ENCODE measurements around the gene STX16.

Gene STX16

GRCh38 chr20:58652606-58653294 lies 1.7 kb downstream of the STX16 start:
- no peak for DNase-seq (ENCODE audit: low read depth in 2 of 2)

GRCh38 chr20:58654337-58654736 lies 3.3 kb downstream of the STX16 start:
- no peak for DNase-seq (ENCODE audit: low read depth in 2 of 2)

- no peak for DNase-seq (ENCODE audit: low read depth in 2 of 2)
Measured at GRCh38 chr20:58655328-58656107, 4.4 kb downstream of the STX16 start.

GRCh38 chr20:58656831-58657230 lies 5.7 kb downstream of the STX16 start:
- no peak for DNase-seq (ENCODE audit: low read depth in 2 of 2)

- no peak for DNase-seq (ENCODE audit: low read depth in 2 of 2)
Measured at GRCh38 chr20:58657262-58657661, 6.2 kb downstream of the STX16 start.

DNA sequence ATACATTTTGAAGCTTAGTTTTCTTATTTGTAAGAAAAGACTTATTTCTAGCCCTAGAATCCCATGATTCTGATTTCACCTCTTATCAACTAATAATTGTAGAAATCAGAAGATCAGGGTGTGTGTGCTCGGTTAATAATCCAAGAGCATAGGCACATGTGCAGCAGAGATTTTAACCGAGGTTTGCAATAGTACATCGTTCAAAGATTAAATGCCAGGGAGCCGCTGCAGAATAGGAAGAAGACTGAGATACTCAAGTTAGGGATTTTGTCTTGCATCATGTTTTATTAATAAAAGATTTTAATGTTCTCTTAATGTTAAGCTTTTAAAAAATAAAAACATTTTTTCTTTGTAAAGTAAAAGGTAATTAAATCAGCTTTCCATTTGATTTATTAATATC lies 6.9 kb downstream of the STX16 start:
- no peak for DNase-seq (ENCODE audit: low read depth in 2 of 2)

DNA sequence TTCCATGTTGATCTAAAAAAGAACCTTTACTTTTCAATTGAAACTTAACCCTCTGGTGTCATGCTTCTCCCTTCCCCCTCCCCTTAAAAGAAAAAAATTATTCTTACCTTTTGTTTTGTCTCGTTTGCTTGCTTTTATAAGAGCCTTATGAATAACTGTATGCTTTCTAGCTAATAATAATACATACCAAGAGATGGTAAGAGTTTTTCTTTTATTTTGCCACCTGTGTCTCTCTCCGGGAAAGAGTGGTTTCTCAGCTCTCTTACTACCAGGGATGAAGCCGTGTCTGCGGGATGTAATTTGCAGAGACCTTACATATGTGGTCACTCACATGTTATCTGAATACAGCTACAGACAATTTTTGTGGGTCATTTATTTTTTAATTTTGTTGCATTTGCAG lies 7.7 kb downstream of the STX16 start:
- no peak for DNase-seq (ENCODE audit: low read depth in 2 of 2)

- DNase-seq (ENCODE audit: low read depth in 2 of 2) = no peak
Measured at GRCh38 chr20:58659841-58660240, 8.8 kb downstream of the STX16 start.

GRCh38 chr20:58660855-58661597 lies 9.9 kb downstream of the STX16 start:
- DNase-seq (ENCODE audit: low read depth in 2 of 2) = no peak

DNA sequence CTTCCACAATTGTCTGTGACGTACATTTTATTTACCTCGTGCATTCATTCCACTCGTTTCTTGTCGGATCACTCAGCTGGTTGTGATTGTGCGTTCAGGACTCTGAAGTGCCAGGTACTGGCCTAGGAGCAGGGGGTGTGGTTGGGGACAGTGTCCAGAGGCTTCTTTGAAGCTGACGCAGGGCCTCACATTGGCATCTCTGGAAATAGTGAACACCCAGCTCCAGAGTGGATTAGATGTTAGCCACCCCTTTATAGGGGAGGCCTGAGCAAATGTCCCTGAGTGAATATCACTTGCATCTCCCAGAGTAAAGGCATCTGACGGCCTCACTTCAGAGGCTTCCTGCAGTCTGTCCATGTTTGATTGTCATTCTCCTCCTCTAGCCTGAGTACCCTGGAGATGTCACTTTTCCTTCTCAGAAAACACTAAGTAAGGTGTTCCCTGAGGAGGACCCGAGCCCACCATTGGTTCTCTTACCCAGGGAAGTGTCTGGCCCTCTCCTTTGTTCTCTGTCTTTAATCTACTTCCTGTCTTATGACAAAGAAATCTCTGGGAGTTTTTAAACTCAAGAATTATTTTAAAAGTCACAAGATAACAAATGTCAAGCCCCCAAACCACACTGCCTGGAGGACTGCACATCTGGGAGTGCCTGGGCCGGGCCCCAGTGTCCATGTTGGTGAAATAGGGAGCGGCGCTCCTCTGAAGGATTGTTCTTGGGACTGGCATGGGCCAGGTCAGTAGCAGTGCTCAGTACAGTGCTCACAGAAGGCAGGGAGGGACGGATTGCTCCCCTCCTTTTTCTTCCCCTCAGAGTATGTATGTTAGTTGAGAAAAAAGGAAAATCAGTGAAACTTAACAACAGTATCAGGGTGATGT lies 10.8 kb downstream of the STX16 start:
- DNase-seq (ENCODE audit: low read depth in 2 of 2) = no peak

GRCh38 chr20:58664331-58664730 lies 13.2 kb downstream of the STX16 start:
- no peak for DNase-seq (ENCODE audit: low read depth in 2 of 2)

DNA sequence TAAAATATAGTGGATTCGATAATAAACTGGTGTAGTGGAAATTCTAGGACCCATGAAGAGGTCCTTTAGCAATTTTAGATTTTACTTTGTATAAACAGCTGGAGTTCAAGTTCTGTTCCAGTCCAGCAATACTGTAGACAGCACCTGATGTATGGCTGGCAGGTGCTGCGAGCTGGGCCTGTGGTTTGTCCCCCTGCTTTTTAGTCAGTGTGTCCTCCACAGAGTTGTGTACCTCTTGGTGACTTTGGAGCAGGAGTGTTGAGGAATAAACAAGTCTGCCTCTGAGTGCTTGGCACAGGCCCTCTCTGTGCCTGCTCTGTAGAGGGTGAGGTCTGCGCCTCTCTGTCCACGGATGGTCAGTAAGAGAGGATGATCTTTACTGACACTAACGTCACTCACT lies 13.8 kb downstream of the STX16 start:
- no peak for DNase-seq (ENCODE audit: low read depth in 2 of 2)

GRCh38 chr20:58665606-58666005 lies 14.5 kb downstream of the STX16 start:
- DNase-seq (ENCODE audit: low read depth in 2 of 2) = no peak

DNA sequence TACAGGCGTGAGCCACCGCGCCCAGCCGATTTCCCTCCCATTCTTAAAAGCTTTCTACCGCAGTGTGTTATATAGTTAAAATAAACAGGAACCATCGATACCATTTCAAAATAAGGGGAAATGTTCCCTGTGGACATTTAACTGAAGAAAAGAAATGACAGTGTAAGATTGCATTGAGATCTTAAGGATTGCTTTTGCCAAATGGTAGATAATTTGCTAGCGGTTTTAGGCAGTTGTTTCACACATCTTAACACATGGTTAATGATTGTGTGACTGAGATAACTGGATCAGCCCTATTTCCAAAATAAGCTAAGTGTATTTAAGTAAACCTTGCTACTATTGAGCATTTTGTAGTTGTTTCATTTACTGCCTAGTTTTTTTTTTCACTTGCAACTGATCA lies 15.6 kb downstream of the STX16 start:
- DNase-seq (ENCODE audit: low read depth in 2 of 2) = no peak

GRCh38 chr20:58667975-58668374 lies 16.9 kb downstream of the STX16 start:
- DNase-seq (ENCODE audit: low read depth in 2 of 2) = no peak

- no peak for DNase-seq (ENCODE audit: low read depth in 2 of 2)
Measured at GRCh38 chr20:58668901-58669286, 17.8 kb downstream of the STX16 start.

- DNase-seq (ENCODE audit: low read depth in 2 of 2) = no peak
Measured at GRCh38 chr20:58669287-58670006, 18.4 kb downstream of the STX16 start.

DNA sequence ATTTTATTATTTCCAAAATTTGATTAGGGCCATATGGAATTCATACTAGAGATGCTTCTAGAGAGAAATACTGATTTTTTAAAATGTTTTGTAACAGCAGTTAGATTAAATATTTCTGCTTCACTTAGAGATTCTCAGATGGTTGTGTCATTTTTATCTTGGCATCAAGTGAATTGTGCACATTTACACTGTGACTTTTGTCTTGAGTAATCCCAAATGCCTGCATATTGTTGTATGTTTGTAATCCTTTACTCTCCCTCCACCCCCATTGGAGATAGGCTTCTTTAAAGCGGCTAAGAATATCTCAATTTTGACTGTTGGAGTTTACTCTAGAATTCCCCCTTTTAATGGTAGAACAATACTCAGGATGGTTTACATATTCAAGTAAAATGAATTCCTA lies 19.0 kb downstream of the STX16 start:
- DNase-seq (ENCODE audit: low read depth in 2 of 2) = no peak

- no peak for DNase-seq (ENCODE audit: low read depth in 2 of 2)
Measured at GRCh38 chr20:58670659-58671058, 19.6 kb downstream of the STX16 start.

GRCh38 chr20:58673119-58673518 lies 22.0 kb downstream of the STX16 start:
- no peak for DNase-seq (ENCODE audit: low read depth in 2 of 2)

DNA sequence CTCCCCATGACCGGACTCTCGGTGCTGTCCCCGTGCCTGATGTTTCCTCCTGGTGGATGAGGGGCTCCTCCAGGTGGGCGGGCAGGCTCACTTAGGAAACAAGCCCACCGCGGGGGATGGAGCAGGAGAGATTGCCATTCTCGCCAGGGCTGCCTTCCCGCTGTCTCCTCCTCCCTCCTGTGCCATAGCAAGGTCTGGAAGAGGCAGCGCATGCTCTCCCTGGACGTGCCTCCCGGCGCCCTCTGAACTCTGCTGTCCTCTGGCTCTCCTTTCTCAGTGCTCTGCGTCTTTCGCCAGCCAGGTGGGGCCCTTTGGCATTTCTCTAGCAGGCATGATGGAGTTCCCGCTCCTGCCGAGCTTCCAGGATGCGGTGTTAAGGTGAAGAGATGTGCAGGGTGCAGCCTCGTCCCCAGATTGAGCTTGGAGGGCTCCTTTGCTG lies 24.1 kb downstream of the STX16 start:
- DNase-seq (ENCODE audit: low read depth in 2 of 2) = no peak
